Cardiac fibroblast (primary cell): ENCODE data around the gene ABCA12.

Source experiments
- DNase-seq, 2 donors: peaks; one replicate each; pipeline versions ENCODE4 v3.0.0 to v3.0.0-alpha.2; 2010; ENCODE audit warnings: low read depth in 2 of 2
- H3K4me3 ChIP-seq, 2 donors: replicated peaks in 1 of 2; 1 replicate in 1 of 2; 2 replicates in 1 of 2; pipeline ENCODE4 v1.5.1; 2011; ENCODE audit warnings: low read depth in 2 of 2, low read length in 2 of 2, mild to moderate bottlenecking in 2 of 2, moderate library complexity in 1 of 2
- CTCF ChIP-seq: IDR thresholded peaks from one replicate; pipeline ENCODE4 v1.5.1; 2011; ENCODE audit warnings: low read depth, mild to moderate bottlenecking, low read length, inconsistent platforms

ABCA12 gene

DNA sequence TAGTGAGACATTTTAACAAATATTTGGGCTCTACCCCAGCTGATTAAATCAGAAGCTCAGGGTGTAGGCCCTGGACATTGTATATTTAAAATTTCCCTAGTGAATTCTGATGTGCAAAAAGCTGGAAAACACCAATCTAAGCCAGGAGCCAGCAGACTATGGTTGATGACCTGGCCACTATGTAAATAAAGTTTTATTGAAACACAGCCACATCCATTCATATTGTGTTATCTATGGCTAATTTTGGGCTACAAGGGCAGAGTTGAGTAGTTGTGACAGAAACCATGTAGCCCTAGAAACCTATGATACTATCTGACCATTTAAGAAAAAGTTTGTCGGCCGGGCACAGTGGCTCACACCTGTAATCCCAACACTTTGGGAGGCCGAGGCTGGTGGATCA, 243.0 kb downstream of the ABCA12 start:
- no peak overlapping the region for H3K4me3 ChIP-seq
- no peak for DNase-seq
- TF ChIP-seq CTCF: no peak

- H3K4me3 ChIP-seq: no peak overlapping the region
- DNase-seq: no peak
- TF ChIP-seq CTCF: no peak
These were observed 249.1 kb downstream of the ABCA12 start for GRCh38 chr2:214889301-214889700.

DNA sequence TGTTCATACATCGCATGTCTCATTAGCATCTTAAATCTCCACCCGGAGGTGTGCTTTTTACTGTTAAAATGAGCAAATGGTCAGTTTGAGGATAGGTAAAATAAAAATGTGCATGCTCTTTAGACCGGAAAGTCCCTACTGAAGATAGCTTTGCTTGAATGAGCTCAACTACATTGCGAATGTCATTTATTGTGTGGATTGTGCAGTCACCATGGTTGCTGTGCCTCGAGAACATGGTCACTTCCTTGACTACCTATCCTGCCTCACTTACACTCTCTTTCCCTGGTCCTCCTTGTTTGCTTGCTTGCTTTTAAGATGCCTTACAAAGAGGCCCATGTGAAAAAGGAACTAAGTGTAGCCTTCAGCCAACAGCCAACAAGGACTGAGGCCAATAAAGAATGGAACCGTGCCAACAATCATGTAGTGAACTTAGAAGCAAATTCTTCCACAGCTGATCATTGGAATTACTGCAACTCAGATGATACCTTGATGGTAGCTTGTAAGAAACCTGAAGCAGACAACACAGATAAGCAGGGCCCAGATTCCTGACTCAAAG, 256.7 kb downstream of the ABCA12 start:
- peak; percentile 10 to 28 for DNase-seq
- TF ChIP-seq CTCF: no peak
- H3K4me3 ChIP-seq: no peak overlapping the region
